Left ventricle myocardium superior (tissue), 1 donor: Measurements from ENCODE around the gene KNOP1. TPM values are rescaled to one million over a fixed set of nuclear protein-coding genes. Genes with fewer than 3 reads are reported as not detected.
"Not testable (repeated sequence)": the region's sequence is repeated elsewhere in the genome, so short reads cannot be mapped to it uniquely, and the experiment has no call there.

Source experiments
- ATAC-seq: fragments of 200-7000 bp; cut with Tn5 transposase; one replicate; pipeline ENCODE4 v1.9.1; 2020; ENCODE audit warnings: mild to moderate bottlenecking, moderate library complexity
- DNase-seq: peaks from one replicate; pipeline ENCODE4 v3.0.0-alpha.2; 2020
- intact Hi-C: fragments of 100-400 bp; cut with micrococcal nuclease; formaldehyde crosslinking; loops from one replicate; pipeline ENCODE4 v1.11.0; 2022
- total RNA-seq: library from RNA; stranded (reverse); fragmentation: NEBNext Ultra II Directional; extraction: Animal tissue kit (Norgen Biotek cat#: 25700); gene quantifications from one replicate; pipeline ENCODE4 v1.2.1, GENCODE V29; 2021
- donor health status: DM: no; HTN: yes; CAD: no; lungs with severe emphysema.

The KNOP1 gene
- total RNA-seq, 1 donor from 2014 or later, result 9.0 TPM

DNA sequence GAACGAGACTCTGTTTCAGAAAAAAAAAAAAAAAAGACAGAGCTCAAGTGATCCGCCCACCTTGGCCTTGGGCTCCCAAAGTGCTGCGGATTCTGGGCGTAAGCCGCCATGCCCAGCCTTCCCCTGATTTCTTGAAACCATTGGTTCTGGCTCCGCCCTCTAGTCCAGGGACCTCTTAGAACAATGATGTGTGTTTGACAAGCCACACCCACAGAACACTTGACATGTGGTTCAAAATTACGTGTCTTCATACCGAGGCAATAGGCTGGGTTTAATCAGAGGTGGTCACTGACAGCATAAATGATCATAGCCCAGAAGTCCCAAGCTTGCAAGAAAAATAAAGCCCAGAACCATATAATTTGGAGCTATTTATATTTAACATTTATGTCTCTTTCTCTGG, 23.0 kb downstream of the KNOP1 start:
- intact Hi-C loops, result no loop called here
- ATAC-seq, result no peak
- DNase-seq, result no peak

GRCh38 chr16:19691161-19691711, 26.8 kb downstream of the KNOP1 start:
- intact Hi-C loops, result no loop called here
- DNase-seq, result peak; percentile 46
- ATAC-seq, result peak; percentile 20

DNA sequence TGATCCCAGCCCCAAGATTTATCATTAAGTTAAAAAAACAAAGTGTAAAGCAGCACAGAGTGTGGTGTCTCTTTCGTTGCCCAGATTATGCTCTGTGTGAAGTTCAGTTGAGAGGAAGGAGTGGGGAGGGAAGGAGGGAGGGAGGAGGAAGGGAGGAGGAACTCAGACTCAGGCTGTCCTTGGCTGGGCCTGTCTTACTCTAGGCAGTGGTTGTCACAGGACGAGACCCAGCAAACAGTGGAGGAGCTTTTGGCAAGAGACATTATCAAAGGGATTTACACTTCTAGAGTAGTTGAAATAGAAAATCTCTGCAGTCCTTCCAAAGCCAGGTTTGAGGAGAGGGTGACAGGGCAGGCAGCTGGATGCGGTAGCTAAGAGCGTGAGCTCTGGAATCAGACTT, 27.8 kb downstream of the KNOP1 start:
- intact Hi-C loops, result no loop called here
- ATAC-seq (peak; percentile 69), DNase-seq (no peak)

DNA sequence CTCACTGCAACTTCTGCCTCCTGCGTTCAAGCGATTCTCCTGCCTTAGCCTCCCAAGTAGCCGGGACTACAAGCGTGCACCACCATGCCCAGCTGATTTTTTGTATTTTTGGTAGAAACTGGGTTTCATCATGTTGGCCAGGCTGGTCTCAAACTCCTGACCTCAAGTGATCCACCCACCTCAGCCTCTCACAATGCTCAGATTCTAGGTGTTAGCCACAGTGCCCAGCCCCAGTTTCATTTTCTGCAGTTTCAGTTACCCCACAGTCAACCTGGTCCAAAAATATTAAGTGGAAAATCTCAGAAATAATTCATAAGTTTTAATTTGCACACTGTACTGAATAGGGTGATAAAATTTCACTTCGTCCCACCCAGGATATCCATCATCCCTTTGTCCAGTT, 28.7 kb downstream of the KNOP1 start:
- intact Hi-C loops, result no loop called here
- ATAC-seq (no peak), DNase-seq (no peak)

DNA sequence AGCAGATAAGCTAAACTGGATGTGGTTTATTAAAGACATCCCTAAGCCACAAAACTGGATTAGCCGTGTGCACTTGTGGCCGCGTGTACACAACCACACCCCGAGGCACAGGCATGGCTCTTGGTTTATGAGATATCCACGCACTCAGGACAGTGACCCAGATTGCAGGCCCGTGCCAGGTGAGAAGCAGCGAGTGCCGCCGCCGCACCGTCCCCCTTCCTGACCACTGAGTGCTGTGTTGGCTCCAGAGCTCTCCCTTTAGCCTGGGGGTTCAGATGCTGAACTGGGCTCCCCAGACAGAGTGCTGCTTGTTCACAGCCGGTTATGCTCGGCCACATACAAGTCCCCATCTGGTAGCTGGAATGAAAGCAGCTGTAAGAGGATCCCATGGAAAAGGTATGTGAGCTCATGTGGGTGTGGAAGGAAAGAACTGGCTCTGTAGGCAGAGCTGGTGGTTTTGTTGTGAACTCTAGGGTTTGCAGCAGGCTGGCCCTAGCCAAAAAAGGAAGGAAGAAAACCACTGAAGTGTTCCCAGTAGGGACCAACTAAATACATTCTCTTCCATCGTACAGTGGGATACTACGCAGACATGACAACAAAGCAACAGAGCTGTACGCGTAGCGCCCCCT, 29.5 kb downstream of the KNOP1 start:
- DNase-seq, result no peak
- intact Hi-C loops, result no loop called here
- ATAC-seq, result no peak

- no peak for DNase-seq
- ATAC-seq, result no peak
- intact Hi-C loops, result no loop called here
Measured at GRCh38 chr16:19687279-19687678, 30.7 kb downstream of the KNOP1 start.

DNA sequence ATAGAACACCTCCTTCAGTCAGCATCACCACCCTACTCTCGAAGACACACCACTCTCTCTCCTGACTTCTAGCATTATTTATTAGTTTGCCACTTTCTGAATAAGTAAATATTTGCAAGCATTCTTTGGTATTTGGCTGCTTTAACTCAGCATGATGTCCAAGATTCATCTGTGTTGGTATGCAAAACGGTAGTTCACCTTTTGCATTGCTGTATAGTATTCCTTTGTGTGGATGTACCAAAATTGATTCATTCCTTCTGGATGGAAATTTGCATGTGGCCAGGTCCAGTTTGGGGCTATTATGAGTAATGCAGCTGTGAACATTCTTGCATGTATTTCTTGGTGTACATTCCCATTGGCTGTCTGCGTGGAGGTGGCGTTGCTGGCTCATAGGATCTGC, 32.9 kb downstream of the KNOP1 start:
- intact Hi-C loops, result no loop called here
- DNase-seq, result no peak
- ATAC-seq, result no peak

DNA sequence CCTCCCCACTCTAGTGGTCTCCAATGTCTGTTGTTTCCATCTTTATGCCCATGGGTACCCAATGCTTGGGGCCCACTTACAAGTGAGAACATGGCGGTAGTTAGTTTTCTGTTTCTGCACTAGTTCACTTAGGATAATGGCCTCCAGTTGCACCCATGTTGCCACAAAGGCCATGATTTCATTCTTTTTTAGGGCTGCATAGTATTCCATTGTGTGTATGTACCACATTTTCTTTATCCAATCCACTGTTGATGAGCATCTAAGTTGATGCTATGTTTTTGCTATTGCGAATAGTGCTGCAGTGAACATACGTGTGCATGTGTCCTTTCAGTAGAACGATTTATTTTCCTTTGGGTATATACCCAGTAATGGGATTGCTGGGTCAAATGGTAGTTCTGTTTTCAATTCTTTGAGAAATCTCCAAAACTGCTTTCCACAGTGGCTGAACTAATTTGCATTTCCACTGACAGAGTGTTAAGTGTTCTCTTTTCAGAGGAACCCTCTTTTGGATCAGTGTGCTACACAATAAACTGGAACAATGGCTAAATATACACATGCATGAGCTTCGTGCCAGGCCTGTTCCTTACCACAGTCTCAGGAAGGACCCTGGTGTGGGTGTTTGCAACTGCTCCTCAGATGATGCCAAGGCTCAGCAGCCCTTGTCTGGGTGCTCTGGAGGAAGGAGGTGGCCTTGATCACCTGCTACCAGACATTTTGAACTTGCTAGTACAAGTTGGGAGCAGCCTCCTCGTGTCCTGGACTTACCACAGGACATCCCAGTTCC, 34.4 kb downstream of the KNOP1 start:
- DNase-seq (no peak), ATAC-seq (no peak)
- intact Hi-C loops, result no loop called here

GRCh38 chr16:19681637-19682036, 36.4 kb downstream of the KNOP1 start:
- no peak for DNase-seq
- no peak for ATAC-seq
- intact Hi-C loops, result no loop called here

DNA sequence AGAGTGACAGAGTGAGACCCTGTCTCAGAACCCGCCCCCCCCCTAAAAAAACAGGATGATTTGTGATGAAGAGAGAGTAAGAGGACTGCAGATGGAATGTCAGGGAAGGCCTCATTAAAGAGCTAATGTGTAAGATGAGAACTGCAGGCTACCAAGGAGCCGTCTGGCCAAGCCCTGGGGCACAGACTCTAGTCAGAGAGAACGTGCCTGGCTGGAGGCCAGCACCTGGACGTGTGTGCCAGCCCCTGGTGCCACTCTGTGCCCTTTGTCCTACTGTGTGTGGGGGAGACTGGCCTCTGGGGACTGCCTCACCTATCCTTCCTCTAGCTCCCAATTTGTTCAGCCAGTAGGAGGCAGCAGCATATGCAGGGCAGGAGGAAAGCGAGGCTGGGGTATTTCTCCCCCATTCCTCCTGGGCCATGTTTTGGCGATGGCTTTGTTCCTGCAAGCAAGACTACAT, 37.1 kb downstream of the KNOP1 start:
- intact Hi-C loops, result no loop called here
- DNase-seq (peak; percentile 48), ATAC-seq (peak; percentile 56)

GRCh38 chr16:19679281-19679680, 38.7 kb downstream of the KNOP1 start:
- intact Hi-C loops, ATAC-seq, DNase-seq: not testable (repeated sequence)

DNA sequence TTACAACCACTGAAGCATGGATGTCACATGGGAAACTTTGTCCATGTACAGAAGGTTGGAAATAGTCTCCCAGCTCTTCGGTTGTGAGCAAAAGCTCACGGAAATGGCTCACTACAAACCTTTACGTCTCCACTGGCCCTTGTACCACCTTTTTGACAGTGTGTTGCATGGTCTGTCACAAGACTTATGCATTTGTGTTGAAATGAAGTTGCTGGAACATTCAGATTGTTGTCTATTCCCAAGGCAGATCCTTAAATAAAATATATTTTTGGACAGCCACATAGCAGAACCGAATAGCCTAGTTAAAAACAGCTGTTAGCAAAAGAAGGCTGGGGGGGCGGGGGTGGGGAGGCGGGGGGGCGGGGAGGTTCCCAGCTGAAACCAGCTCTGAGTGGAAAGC, 39.2 kb downstream of the KNOP1 start:
- ATAC-seq, result no peak
- intact Hi-C loops, result no loop called here
- no peak for DNase-seq

GRCh38 chr16:19677402-19677801, 40.6 kb downstream of the KNOP1 start:
- ATAC-seq, result peak; percentile 91
- peak; percentile 52 for DNase-seq
- intact Hi-C loops, result no loop called here

- no peak for DNase-seq
- ATAC-seq, result no peak
- intact Hi-C loops, result no loop called here
Measured at GRCh38 chr16:19674485-19674884, 43.5 kb downstream of the KNOP1 start.

DNA sequence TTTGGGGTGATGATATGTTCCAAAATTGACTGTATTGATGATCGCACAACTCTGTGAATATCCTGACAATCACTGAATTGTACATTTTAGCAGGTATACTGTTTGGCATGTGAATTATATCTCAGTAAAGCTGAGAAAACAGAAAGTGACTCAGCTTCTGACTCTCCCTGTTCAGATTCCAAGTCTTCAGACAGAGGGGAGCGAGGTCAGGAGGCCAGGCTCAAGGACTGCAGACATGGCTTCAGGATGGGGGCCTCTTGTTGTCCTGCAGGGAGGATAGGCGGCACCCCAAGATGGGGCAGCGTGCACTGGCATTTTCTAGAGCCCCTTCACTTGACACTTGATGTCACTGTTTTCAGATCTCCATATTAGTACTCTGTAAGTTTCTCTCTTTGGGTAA, 45.6 kb downstream of the KNOP1 start:
- DNase-seq (no peak), ATAC-seq (no peak)
- intact Hi-C loops, result no loop called here

DNA sequence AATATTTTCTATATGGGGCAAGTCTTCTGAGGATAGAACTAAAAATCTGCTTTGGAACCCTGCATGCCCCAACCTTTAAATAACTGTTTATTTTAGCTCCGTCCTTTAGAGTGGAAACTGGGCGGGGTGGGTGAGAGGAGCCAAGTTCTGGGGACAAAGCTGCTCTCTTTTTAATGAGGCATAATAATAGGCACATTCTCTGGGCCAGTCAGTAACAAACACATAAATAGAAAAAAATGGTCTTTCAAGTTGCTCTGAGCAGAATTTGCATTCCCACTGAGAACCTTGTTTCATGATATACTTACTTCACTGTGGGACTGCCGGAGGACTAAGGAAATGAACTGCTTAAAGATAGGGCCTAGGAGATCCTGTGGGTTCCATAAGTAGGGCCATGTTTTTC, 51.5 kb downstream of the KNOP1 start:
- DNase-seq (peak; percentile 50), ATAC-seq (peak; percentile 95)
- intact Hi-C loops, result no loop called here

- DNase-seq, ATAC-seq, intact Hi-C loops: not testable (repeated sequence)
Measured at GRCh38 chr16:19665313-19665712, 52.7 kb downstream of the KNOP1 start.

- no peak for ATAC-seq
- DNase-seq, result no peak
- intact Hi-C loops, result no loop called here
Measured at GRCh38 chr16:19664166-19664565, 53.9 kb downstream of the KNOP1 start.

DNA sequence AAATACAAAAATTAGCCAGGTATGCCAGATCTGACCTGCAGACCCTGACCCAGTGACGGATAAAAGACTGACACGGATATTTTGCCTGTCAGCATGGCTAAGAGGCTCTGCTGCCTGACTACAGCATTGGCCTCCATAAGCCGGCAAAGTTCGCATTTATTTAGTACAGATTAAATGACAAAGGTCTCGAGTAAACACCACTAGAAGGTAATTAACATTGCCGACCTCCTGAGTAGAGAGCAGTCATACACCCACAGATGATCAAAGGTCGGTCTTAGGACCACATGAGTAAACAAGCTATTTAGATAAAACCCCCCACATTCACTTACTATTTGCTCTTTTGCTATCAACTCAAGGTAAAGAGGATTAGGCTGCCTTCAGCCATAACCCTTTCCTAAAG, 55.7 kb downstream of the KNOP1 start:
- DNase-seq (no peak), ATAC-seq (no peak)
- intact Hi-C loops, result no loop called here

DNA sequence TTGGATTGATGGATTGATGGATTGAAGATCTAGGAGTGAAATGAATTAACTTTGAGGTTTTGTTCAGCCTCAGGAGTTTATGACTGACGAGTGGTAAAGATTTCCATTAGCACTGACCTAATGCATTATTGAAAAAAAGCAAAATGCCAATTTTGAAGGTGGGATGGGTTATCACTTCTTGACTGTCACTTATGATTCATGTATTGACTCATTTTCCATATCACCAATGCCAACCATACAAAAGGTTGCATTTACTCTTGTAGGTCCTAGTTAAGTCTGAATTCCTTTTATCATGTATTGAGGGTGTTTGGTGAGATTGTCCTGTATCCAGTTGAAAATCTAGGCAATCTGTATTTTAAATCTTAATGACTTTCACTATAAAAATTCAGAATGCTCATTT, 57.6 kb downstream of the KNOP1 start:
- intact Hi-C loops, result no loop called here
- DNase-seq (no peak), ATAC-seq (no peak)

DNA sequence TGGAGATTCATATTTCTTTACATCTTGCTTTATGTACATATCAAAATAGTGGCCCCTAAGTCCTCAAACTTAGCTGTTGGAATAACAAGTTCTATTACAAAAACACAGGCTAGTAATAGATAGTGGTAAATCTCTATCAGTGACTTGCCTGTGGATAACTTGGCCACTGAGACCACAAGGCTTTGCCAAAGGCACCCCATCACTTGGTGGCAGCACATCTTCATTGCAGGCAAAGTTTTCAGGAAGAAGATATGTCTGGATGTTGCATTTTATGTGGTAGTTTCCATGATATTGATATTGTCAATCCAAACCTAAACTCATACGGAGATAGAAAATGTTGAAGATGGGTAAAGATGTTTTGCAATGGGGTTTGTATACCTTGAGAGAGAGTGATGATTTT, 58.5 kb downstream of the KNOP1 start:
- intact Hi-C loops, result no loop called here
- ATAC-seq (no peak), DNase-seq (no peak)
